ENCODE results near the gene SLCO3A1. TPM values are rescaled to one million over a fixed set of nuclear protein-coding genes. Genes with fewer than 3 reads are reported as not detected.

SLCO3A1 gene
- total RNA-seq, 1 experiment from 2014 or later = 5.1 TPM

- Histone ChIP-seq H3K79me2 (ENCODE audit: insufficient read depth, low read length) (no peaks in the 10 kb centered on the region), H3K36me3 (ENCODE audit: control insufficient read depth in 1 of 2, insufficient read depth in 2 of 2, low read length in 2 of 2) (no peaks in the 10 kb centered on the region), H3K9me2 (ENCODE audit: insufficient read depth) (no peaks in the 10 kb centered on the region), H3K27me3 (ENCODE audit: insufficient read depth, low read length) (peaks cover 4% of the 10 kb centered on the region), H4K20me1 (ENCODE audit: insufficient read depth) (no peaks in the 10 kb centered on the region), H3K27ac (ENCODE audit: low read depth, low read length) (no peak overlapping the region), H3K4me2 (ENCODE audit: low read length) (no peak overlapping the region), H3K4me3 (replicated peaks in 1 of 2; ENCODE audit: low read depth in 1 of 2, low read length in 2 of 2) (no peak overlapping the region), H3K9me3 (ENCODE audit: control insufficient read depth in 1 of 2, insufficient read depth in 1 of 2, low read depth in 1 of 2, low read length in 2 of 2) (no peaks in the 10 kb centered on the region), H3K9ac (ENCODE audit: low read length) (no peak overlapping the region), H2AFZ (ENCODE audit: low read depth, low read length, poor library complexity, severe bottlenecking) (no peak overlapping the region), H3K4me1 (ENCODE audit: control insufficient read depth in 1 of 2, insufficient read depth in 2 of 2, low read length in 2 of 2) (no peaks in the 10 kb centered on the region)
- ChIA-PET RAD21 (ENCODE audit: low non-redundant PET in 1 of 2, low total read pairs in 2 of 2, uncharacterized antibody in 2 of 2, unreplicated experiment in 2 of 2) (no interaction called here), CTCF (no interaction called here), POLR2A (no interaction called here)
- DNase-seq (ENCODE audit: low read depth, low spot score) = no peak
- TF ChIP-seq CBX3 (IDR thresholded peaks at IDR 0.05; ENCODE audit: low read depth) (no peak), POLR2AphosphoS5 (IDR thresholded peaks at IDR 0.05; ENCODE audit: low read depth, low read length) (no peak), EZH2 (IDR thresholded peaks at IDR 0.05) (no peak), ZBTB33 (IDR thresholded peaks at IDR 0.05; ENCODE audit: extremely low read depth, insufficient replicate concordance, low read length) (no peak), CTCF (IDR thresholded peaks at IDR 0.05 in 2 of 3, conservative IDR thresholded peaks at IDR 0.05 in 1 of 3; ENCODE audit: borderline replicate concordance in 1 of 3, insufficient read depth in 1 of 3, low read depth in 2 of 3, low read length in 2 of 3) (no peak), EZH2phosphoT487 (IDR thresholded peaks at IDR 0.05; ENCODE audit: borderline replicate concordance) (no peak), POLR2A (IDR thresholded peaks at IDR 0.05; ENCODE audit: borderline replicate concordance, extremely low read depth, insufficient read depth, insufficient read length) (no peak), YY1 (IDR thresholded peaks at IDR 0.05; ENCODE audit: extremely low read depth, insufficient replicate concordance, low read depth, low read length) (no peak), MAX (IDR thresholded peaks at IDR 0.05) (no peak), RAD21 (IDR thresholded peaks at IDR 0.05; ENCODE audit: low read depth) (no peak)
- BruUV-seq (replicated peaks) = no TSS peak
- ATAC-seq = no peak
- intact Hi-C loops (cut with micrococcal nuclease) = no loop called here
These were observed 344.2 kb downstream of the SLCO3A1 start for GRCh38 chr15:92197746-92198145.

All from HCT116 (cell line).